Panc1 (cell line): Measurements from ENCODE around the gene RADX. TPM values are rescaled to one million over a fixed set of nuclear protein-coding genes. Genes with fewer than 3 reads are reported as not detected.

ENCODE experiments used
- ATAC-seq: fragments of 200-7000 bp; cut with Tn5 transposase; 2 replicates; pipeline ENCODE4 v1.9.1; 2020; ENCODE audit warnings: mild to moderate bottlenecking, moderate library complexity
- BruUV-seq: library from RNA; stranded (reverse); fragments of 400-500 nt; replicated peaks from 2 replicates; lab custom pipeline; 2021; lab: Mats Ljungman, UMichigan
- CTCF ChIA-PET: fragments of 300-600 bp; sonication (Branson Sonifier 250); formaldehyde crosslinking; loops from one replicate; lab custom pipeline; 2022; ENCODE audit warnings: antibody characterized with exemption; lab: Charles Lee
- POLR2A ChIA-PET: fragments of 300-600 bp; sonication (Branson Sonifier 250); formaldehyde crosslinking; loops from one replicate; lab custom pipeline; 2022; ENCODE audit warnings: antibody characterized with exemption; lab: Charles Lee
- DNase-seq: peaks from one replicate; pipeline ENCODE4 v3.0.0-alpha.2; 2010; ENCODE audit warnings: low read depth, low spot score
- H3K27ac ChIP-seq: 2 replicates; pipeline ENCODE4 v1.5.1; 2011; ENCODE audit warnings: mild to moderate bottlenecking, low read length, inconsistent platforms
- H3K27me3 ChIP-seq: fragments of 200-500 bp; sonication (Bioruptor generic); 2 replicates; pipeline ENCODE4 v1.6.0; 2014; ENCODE audit warnings: low read length, inconsistent platforms; ENCODE audit not compliant: control insufficient read depth, insufficient read depth
- H3K36me3 ChIP-seq: fragments of 200-500 bp; sonication (Bioruptor generic); 2 replicates; pipeline ENCODE4 v1.5.1; 2014; ENCODE audit warnings: inconsistent platforms, mild to moderate bottlenecking, low read length, moderate library complexity; ENCODE audit not compliant: control insufficient read depth, insufficient read depth
- H3K4me1 ChIP-seq: 2 replicates; pipeline ENCODE4 v1.5.1; 2011; ENCODE audit warnings: inconsistent platforms, mild to moderate bottlenecking, low read length, moderate library complexity; ENCODE audit not compliant: control insufficient read depth, insufficient read depth
- H3K4me3 ChIP-seq, 2 experiments: 2 replicates each; pipeline ENCODE4 v1.5.1; 2011 to 2012; ENCODE audit warnings: low read depth in 2 of 2, low read length in 2 of 2, mild to moderate bottlenecking in 2 of 2, inconsistent platforms in 1 of 2, moderate library complexity in 1 of 2
- H3K9me3 ChIP-seq: fragments of 200-500 bp; sonication (Bioruptor generic); 2 replicates; pipeline ENCODE4 v1.5.1; 2014; ENCODE audit warnings: low read depth, mild to moderate bottlenecking, inconsistent platforms, low read length, moderate library complexity; ENCODE audit not compliant: control insufficient read depth, insufficient read depth
- CTCF ChIP-seq: fragments of 450-650 bp; IDR thresholded peaks from 2 replicates; pipeline ENCODE4 v1.5.1; 2017; ENCODE audit warnings: mild to moderate bottlenecking
- POLR2AphosphoS5 ChIP-seq: IDR thresholded peaks from 2 replicates; pipeline ENCODE4 v1.6.1; 2012; ENCODE audit warnings: mild to moderate bottlenecking, low read depth, low read length, moderate library complexity
- SIN3A ChIP-seq: IDR thresholded peaks from 2 replicates; pipeline ENCODE4 v1.6.1; 2012; ENCODE audit warnings: low read depth, mild to moderate bottlenecking, low read length, moderate library complexity, borderline replicate concordance; ENCODE audit not compliant: insufficient read depth
- TCF7L2 ChIP-seq: IDR thresholded peaks from 2 replicates; pipeline ENCODE4 v1.6.1; 2011; ENCODE audit warnings: mild to moderate bottlenecking, low read depth, low read length, inconsistent platforms
- in situ Hi-C: cut with HindIII; loops from 2 replicates; pipeline ENCODE4 v1.10.0; 2016; ENCODE audit warnings: low sequenced_read_pairs, low pct_unique_long_range_greater_than_20kb
- intact Hi-C: fragments of 100-400 bp; cut with micrococcal nuclease; formaldehyde crosslinking; loops from one replicate; pipeline ENCODE4 v1.10.0; 2022; ENCODE audit not compliant: unreplicated experiment
- total RNA-seq: library from RNA; stranded (reverse); gene quantifications from one replicate; pipeline ENCODE4 v1.2.1, GENCODE V29; 2021; ENCODE audit not compliant: unreplicated experiment
- TF ChIP-seq, protein P1 (sequence below), 2 experiments: IDR thresholded peaks; 2 replicates each; pipeline ENCODE4 v1.6.1; 2011 to 2012; ENCODE audit warnings: low read depth in 2 of 2, control low read depth in 1 of 2, low read length in 1 of 2, mild to moderate bottlenecking in 1 of 2, moderate library complexity in 1 of 2; ENCODE audit not compliant: insufficient read depth in 1 of 2

Gene RADX
- total RNA-seq, 1 experiment from 2014 or later = 5.2 TPM

DNA sequence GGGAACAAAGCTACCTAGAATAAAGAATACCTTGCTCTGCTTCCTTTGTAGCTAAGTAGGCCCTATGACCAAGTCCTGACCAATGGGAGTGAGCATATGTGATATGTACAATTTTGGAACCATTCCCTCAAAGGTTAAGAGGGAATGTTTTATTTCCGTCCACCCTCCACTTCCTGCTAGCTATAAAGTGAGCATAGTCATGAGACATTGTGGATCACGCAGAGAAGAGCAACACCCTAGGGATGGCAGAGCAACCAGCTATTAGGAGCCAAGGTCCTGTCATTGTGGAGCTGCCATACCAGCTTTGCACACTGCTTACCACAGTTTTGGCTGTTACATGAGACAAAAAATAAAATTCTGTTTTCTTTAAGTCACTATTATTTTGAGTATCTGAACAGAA lies 68.9 kb downstream of the RADX start:
- no peak overlapping the region for H3K27ac ChIP-seq
- no peaks in the 10 kb centered on the region for H3K36me3 ChIP-seq
- no peaks in the 10 kb centered on the region for H3K27me3 ChIP-seq
- no peaks in the 10 kb centered on the region for H3K9me3 ChIP-seq
- ATAC-seq (no peak), DNase-seq (no peak)
- H3K4me3 ChIP-seq = no peak overlapping the region
- H3K4me1 ChIP-seq = no peaks in the 10 kb centered on the region
- TF ChIP-seq, protein P1, sequence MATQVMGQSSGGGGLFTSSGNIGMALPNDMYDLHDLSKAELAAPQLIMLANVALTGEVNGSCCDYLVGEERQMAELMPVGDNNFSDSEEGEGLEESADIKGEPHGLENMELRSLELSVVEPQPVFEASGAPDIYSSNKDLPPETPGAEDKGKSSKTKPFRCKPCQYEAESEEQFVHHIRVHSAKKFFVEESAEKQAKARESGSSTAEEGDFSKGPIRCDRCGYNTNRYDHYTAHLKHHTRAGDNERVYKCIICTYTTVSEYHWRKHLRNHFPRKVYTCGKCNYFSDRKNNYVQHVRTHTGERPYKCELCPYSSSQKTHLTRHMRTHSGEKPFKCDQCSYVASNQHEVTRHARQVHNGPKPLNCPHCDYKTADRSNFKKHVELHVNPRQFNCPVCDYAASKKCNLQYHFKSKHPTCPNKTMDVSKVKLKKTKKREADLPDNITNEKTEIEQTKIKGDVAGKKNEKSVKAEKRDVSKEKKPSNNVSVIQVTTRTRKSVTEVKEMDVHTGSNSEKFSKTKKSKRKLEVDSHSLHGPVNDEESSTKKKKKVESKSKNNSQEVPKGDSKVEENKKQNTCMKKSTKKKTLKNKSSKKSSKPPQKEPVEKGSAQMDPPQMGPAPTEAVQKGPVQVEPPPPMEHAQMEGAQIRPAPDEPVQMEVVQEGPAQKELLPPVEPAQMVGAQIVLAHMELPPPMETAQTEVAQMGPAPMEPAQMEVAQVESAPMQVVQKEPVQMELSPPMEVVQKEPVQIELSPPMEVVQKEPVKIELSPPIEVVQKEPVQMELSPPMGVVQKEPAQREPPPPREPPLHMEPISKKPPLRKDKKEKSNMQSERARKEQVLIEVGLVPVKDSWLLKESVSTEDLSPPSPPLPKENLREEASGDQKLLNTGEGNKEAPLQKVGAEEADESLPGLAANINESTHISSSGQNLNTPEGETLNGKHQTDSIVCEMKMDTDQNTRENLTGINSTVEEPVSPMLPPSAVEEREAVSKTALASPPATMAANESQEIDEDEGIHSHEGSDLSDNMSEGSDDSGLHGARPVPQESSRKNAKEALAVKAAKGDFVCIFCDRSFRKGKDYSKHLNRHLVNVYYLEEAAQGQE (IDR thresholded peaks at IDR 0.05; ENCODE audit: insufficient read depth in 1 of 2, low read depth in 2 of 2, low read length in 1 of 2) = no peak
- TF ChIP-seq CTCF = no peak
- TF ChIP-seq POLR2AphosphoS5 = no peak
- TF ChIP-seq TCF7L2 = no peak
- no peak for TF ChIP-seq SIN3A
- CTCF ChIA-PET = no interaction called here
- intact Hi-C loops = no loop called here
- POLR2A ChIA-PET = no interaction called here
- no TSS peak for BruUV-seq
- in situ Hi-C loops = no loop called here

GRCh38 chrX:106684207-106684606 lies 72.4 kb downstream of the RADX start:
- no peak for TF ChIP-seq SIN3A
- no peak for TF ChIP-seq CTCF
- TF ChIP-seq POLR2AphosphoS5 = no peak
- TF ChIP-seq TCF7L2 = no peak
- TF ChIP-seq, protein P1 (IDR thresholded peaks at IDR 0.05; ENCODE audit: insufficient read depth in 1 of 2, low read depth in 2 of 2, low read length in 1 of 2) = no peak
- in situ Hi-C loops = no loop called here
- intact Hi-C loops = no loop called here
- Histone ChIP-seq H3K27me3 (no peaks in the 10 kb centered on the region), H3K9me3 (no peaks in the 10 kb centered on the region), H3K36me3 (no peaks in the 10 kb centered on the region), H3K4me1 (no peaks in the 10 kb centered on the region), H3K27ac (no peak overlapping the region), H3K4me3 (no peak overlapping the region)
- POLR2A ChIA-PET = no interaction called here
- DNase-seq = no peak
- no TSS peak for BruUV-seq
- CTCF ChIA-PET = no interaction called here
- no peak for ATAC-seq
